Neural cell (in vitro differentiated cells): ENCODE data around the gene KDM1A.

Experiments used
- CTCF ChIP-seq: fragments of 450-650 bp; IDR thresholded peaks from 2 replicates; pipeline ENCODE4 v1.5.1; 2014; ENCODE audit warnings: antibody characterized with exemption, mild to moderate bottlenecking, moderate library complexity; ENCODE audit not compliant: poor library complexity, severe bottlenecking
- EZH2 ChIP-seq: fragments of 200-600, 300-800 bp; shearing (Covaris generic), sonication (generic); IDR thresholded peaks from 2 replicates; pipeline ENCODE4 v1.6.1; 2014; ENCODE audit warnings: antibody characterized with exemption, low read length, borderline replicate concordance, mild to moderate bottlenecking; ENCODE audit not compliant: insufficient read depth, poor library complexity, severe bottlenecking
- MXI1 ChIP-seq: fragments of 450-650 bp; conservative IDR thresholded peaks from 2 replicates; pipeline ENCODE4 v1.6.1; 2014; ENCODE audit warnings: antibody characterized with exemption, mild to moderate bottlenecking; ENCODE audit not compliant: poor library complexity, severe bottlenecking

DNA sequence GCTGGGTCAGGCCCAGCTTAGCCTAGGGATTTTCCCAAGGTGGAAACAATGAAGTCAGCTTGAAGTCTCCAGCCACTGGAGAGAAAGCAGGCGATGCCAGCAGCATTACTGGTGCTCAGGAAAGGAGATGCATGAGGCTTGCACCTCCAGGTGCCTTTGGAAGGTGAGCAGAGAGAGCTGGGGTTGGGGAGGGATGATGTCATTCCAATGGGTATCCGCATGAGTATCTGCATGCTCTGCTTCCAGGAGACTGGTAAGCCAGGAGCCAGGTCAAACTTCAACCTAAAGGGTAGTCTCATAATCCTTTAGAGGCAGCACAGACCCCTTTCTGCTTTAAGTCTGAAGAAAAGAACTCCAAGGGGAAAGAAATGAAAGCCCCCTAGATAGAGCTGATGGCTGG is 68.8 kb downstream of the KDM1A start:
- no peak for TF ChIP-seq CTCF
- TF ChIP-seq EZH2, result no peak
- TF ChIP-seq MXI1, result no peak
